AG09319 (cell line): Measurements from ENCODE around the gene FAM217A.
"Not testable (repeated sequence)": the region's sequence is repeated elsewhere in the genome, so short reads cannot be mapped to it uniquely, and the experiment has no call there.

Experiments
- DNase-seq: peaks from one replicate; pipeline ENCODE4 v3.0.0-alpha.2; 2010; ENCODE audit warnings: low read depth; ENCODE audit errors: extremely low read depth
- TF ChIP-seq, protein P1 (sequence below): IDR thresholded peaks from 2 replicates; pipeline ENCODE4 v1.5.1; 2011; ENCODE audit warnings: low read depth, mild to moderate bottlenecking, inconsistent platforms, low read length, moderate library complexity

Gene FAM217A

DNA sequence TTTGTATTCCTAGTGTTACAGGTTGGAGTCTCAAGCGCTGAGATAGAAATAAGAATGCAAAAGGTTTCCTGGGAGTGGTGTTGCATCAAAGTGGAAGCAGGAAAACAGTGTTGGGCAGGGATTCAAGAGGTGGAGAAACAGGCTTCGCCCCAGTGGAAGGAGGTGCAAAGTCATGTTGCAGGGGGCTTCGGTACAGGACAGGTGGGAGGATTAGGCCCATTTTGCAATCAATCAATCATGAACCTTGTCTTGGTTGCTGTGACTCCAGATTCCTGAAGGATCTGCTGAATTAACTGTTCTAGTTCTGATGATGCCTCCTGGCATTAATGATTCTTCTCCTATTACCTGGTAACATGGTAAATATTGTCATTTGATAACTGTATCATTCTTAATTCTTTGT is 22.4 kb upstream of the FAM217A start:
- DNase-seq: no peak
- TF ChIP-seq, protein P1, sequence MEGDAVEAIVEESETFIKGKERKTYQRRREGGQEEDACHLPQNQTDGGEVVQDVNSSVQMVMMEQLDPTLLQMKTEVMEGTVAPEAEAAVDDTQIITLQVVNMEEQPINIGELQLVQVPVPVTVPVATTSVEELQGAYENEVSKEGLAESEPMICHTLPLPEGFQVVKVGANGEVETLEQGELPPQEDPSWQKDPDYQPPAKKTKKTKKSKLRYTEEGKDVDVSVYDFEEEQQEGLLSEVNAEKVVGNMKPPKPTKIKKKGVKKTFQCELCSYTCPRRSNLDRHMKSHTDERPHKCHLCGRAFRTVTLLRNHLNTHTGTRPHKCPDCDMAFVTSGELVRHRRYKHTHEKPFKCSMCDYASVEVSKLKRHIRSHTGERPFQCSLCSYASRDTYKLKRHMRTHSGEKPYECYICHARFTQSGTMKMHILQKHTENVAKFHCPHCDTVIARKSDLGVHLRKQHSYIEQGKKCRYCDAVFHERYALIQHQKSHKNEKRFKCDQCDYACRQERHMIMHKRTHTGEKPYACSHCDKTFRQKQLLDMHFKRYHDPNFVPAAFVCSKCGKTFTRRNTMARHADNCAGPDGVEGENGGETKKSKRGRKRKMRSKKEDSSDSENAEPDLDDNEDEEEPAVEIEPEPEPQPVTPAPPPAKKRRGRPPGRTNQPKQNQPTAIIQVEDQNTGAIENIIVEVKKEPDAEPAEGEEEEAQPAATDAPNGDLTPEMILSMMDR: no peak

DNA sequence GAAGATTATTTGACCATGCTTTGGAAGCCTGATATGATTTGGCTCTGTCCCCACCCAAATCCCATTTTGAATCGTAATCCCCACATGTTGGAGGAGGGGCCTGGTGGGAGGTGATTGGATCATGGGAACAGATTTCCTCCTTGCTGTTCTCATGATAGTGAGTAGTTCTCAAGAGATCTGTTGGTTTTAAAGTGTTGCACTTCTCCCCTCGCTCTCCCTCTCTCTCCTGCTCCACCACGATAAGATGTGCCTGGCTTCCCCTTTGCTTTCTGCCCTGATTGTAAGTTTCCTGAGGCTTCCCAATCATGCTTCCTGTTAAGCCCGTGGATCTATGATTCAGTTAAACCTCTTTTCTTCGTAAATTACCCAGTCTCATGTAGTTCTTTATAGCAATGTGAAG is 21.7 kb upstream of the FAM217A start:
- DNase-seq: no peak
- TF ChIP-seq, protein P1: no peak

- DNase-seq: no peak
- TF ChIP-seq, protein P1: no peak
These were observed 14.4 kb upstream of the FAM217A start for GRCh38 chr6:4093288-4093687.

DNA sequence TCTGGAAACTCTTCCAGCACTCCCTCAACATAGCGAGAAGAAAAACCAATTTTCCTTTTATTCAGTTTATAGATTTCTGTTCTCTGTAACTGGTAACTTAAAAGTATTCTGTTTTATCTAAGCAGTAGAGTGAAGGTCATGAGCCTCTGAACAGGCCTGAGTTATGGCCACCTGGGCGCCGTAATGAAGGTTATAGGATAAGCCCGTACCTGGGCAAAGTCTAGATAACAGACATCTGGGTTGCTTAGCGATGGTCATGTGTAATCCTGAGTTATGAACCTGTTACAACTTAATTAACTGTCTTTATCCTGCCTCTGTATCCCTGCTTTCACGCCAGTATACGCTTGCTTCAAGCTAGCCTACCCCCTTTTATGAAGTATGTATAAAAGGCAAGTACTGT is 13.0 kb upstream of the FAM217A start:
- DNase-seq: no peak
- TF ChIP-seq, protein P1: no peak

- not testable (repeated sequence) for DNase-seq
These were observed 11.1 kb upstream of the FAM217A start for GRCh38 chr6:4090043-4090442.

DNA sequence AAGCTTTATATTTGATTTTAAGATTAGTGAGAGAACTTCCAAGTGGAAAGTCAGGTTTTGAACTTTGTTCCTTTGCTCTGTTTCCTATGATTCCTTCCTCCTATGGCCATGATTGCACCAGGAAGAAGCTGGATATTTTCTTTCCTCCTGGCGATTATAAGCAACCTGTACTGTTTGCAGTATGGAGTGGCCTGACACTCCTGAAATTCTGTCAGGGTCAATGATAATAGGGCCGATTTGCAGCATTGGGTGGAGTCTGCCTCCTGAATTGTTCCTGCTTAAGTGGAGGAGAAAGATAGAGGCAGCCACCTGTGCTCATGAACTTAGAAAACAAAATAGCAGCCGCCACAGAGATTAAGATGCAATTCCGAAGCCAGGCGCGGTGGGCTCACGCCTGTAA is 9.8 kb upstream of the FAM217A start:
- no peak for DNase-seq
- TF ChIP-seq, protein P1: no peak

DNA sequence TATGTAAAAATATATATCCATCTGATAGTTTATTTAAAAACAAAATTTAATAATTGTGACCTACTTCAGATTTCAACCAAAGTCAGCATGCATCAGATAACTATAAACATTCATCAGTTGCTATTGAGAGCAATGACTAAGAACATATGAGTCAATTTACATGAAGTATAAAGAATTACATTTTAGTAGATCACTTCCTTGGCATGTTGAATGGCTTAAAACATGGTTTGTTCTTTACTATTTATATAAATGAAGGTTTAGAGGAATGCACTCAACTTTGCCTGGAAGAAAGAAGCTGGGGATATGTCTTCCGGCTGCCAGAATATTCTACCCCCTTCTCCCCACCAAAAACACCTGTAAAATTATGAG is 6.4 kb upstream of the FAM217A start:
- DNase-seq: no peak
- TF ChIP-seq, protein P1: no peak

DNA sequence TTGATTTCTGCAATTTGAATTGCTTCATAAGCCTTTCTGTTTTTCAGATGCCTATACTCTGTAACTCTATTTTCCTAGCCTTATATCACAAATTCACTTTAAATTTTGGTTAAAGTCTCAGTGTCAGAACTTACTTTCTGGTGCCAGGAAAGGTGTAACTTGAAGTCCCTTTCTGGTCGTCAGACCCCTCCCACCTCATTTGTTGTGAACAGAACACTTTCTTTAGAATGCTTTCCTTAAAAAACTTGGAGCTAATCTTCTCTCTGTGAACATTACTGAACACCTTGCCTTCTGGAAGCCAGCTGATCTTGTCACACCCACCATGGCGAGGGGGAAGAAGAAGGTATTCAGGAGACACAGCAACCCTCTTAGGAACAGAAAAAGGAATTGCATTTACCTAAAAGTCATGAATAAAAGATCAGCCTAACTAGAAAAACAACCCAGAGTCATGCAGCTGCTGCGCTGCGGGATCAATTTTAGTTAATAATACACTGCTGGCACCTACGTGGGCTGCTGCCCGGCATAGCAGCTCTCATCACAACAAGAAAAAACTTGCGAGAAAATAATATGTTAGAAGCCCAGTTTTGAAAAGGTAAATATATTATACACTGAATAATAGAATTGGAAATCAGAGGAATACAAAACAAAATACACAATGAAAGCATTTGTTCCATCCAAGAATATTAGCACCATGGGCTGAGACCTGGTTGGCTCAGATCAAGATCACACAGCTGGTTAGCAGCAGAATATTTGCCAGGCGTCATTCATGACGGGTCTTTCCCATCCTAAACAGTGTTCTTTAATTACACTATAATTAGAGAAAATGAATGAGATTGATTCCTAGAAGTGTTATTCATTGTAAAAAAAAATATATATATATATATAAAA is 5.8 kb upstream of the FAM217A start:
- DNase-seq: no peak
- TF ChIP-seq, protein P1: no peak
